D341Med (cell line): ENCODE data around the gene LBP.
A peak's percentile ranks its signal among the peaks of the same experiment; 100 is the strongest.
"Not testable (repeated sequence)": the region's sequence is repeated elsewhere in the genome, so short reads cannot be mapped to it uniquely, and the experiment has no call there.

Experiments used
- DNase-seq: peaks from one replicate; pipeline ENCODE4 v3.0.0; 2012; ENCODE audit warnings: low spot score

LBP gene, protein sequence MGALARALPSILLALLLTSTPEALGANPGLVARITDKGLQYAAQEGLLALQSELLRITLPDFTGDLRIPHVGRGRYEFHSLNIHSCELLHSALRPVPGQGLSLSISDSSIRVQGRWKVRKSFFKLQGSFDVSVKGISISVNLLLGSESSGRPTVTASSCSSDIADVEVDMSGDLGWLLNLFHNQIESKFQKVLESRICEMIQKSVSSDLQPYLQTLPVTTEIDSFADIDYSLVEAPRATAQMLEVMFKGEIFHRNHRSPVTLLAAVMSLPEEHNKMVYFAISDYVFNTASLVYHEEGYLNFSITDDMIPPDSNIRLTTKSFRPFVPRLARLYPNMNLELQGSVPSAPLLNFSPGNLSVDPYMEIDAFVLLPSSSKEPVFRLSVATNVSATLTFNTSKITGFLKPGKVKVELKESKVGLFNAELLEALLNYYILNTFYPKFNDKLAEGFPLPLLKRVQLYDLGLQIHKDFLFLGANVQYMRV

DNA sequence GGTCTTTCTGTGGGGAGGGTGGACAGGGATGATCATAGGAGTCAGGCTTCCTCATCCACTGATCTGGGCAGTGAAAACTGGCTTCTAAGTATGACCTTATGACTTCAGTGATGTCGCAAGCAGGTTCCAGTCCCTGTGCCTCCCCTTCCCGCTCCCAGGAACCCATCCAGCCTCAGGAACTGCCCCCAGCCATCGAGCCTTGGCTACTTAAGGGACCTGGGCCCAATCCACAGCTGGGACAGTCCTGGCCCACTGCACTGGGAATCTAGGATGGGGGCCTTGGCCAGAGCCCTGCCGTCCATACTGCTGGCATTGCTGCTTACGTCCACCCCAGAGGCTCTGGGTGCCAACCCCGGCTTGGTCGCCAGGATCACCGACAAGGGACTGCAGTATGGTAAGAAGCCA lies at the start of gene LBP:
LBP (plus strand) TSS at position 236 of the 405 bp plus-strand sequence; CDS start at position 271, 35 bp downstream.
- no peak for DNase-seq

DNA sequence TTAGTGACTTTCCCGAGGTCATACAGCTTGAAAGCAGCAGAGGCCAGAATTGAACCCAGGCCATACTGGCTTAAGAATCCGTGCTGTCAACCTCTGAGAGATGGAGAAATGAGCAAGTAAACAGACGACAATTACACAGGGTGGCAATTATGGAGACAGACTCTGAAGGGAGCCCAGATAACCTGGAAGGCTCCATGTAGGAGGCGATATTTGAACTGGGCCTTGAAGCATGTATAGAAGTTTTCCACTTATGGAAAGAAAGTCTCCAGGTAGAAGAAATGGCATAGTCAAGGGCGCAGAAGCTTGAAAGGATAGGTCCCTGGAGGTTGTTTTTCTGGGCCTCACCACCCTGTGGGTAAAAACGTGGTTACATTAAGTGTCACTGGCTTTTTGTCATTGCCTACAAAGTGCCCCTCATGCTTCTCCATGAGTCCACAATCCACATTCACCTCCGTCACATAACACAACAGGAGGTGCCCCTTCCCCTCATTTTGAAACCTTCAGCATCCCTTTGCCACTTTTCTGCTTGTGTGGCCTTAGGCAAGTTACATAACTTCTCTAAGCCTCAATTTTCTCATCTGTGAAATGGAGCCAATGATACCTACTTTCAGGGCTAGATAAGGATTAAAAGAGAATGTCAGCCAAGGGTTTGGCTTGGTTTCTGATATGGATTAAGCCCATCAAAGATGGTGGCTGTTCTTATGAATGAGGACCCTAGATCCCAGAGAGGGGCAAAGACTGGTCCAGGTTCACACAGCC lies 48.2 kb upstream of the LBP start:
- DNase-seq, result no peak

DNA sequence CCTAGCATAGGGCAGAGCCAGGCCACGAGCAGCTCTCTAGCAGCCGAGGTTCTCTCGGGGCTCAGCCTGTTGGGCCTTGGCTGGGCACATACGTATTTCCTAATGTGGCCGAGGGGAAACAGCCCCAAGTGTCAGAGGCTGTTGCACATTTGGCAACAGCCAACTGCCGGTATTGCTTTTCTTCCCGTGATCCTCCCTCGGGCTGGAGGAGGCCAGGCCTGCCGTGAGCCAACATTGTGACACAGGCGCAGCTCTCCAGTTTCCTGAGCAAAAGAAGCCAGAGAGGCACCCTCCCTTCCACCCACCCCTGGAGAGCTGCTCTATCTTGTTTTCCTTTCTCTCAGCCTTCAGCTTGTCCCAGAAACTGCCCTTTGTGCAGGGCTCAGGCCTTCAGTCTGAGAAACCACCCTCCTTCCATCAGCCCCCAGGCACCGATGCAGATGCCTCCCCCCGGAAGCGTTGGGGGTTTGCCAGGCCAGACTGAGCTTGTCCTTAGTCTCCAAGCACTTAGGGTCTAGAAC lies 47.5 kb upstream of the LBP start:
- no peak for DNase-seq

DNA sequence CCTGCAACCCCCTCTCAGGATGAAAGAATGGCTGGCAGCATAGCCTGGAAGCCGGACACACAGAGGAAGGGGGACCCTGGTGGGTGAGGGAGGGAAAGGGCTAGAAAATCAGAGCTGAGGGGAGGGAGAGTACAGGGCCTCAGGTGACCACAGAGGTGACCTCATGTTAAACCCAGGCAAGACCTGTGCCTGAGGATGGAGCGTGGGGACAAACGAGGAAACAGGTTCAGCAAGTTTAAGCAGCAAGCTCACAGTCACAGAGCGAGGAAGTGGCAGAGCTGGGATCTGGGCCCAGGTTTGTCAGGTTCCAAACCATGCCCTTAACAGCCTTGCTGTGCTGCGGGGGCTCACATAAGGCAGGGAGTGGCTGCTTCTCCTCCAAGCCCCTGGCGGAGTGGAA lies 46.3 kb upstream of the LBP start:
- no peak for DNase-seq

DNA sequence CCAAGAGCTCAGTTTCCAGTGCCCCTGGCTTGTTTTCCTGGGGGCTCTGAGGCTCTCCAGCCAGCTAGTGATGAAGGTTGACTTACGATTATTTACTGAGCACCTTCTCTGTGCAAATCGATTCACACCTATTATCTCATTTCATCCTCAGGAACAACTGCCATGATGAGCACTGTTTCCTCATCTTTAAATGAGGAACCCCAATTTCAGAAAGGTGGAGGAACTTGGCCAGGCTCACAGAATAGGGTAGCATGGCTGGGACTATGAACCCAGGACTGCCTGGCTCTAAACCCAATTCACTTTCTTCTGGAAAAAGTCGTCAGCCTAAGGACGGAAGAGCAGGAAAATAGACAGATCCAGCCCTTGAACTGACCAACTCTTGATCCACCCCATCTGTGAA lies 45.8 kb upstream of the LBP start:
- DNase-seq, result no peak

DNA sequence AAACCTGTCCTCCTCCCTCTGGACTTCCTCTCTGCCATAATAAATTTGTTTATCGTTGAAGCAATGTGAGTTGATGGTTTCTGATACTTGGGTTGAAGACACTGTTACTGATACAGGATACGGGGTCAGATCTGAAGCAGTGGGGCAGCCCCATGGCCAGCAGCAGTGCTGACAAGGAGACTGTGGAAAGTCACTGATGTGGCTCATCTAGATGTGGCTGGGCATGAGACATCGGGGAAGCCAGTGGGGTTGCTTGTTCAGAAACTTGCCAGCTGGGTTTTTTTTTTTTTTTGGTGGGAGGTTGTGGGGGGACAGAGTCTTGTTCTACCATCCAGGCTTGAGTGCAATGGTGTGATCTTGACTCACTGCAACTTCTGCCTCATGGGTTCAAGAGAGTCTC lies 45.0 kb upstream of the LBP start:
- no peak for DNase-seq

DNA sequence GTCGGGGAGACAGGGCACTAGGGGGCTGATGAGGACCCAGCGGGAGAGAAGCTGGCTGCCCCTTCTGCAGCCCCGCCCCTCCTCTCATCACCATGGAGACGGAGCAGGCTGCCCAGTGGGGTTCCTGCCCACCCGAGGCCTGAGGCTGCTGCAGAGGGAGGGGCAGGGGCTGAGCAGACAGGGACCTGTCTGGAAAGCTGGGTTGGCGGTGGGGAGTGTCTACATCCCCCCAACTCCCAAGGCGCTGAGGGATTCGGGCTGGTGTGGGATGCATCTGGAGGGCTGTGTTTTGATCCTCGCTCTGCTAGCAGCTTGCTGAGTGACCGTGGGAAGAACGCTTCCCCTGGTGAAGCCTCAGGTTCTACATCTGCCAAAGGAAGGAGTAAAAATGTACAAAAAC lies 43.5 kb upstream of the LBP start:
- no peak for DNase-seq

DNA sequence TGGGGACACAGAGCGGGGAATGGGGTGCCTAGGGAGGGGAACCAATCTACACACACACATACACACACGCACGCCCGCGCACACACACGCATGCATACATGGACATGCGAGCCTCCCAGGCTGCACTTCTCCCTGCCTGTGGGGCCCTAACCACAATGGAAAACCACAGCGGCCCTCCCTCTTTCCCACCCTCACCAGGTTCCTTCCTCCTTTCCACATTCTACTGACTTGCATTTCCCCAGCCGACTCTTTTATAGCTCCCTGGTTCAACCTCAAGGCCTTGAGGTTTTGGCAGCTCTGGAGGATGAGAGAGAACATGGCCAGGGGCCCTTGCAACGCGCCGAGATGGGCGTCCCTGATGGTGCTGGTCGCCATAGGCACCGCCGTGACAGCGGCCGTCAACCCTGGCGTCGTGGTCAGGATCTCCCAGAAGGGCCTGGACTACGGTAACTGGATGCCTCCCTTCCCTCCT lies 42.3 kb upstream of the LBP start, which contains the start of gene BPI:
BPI (plus strand) TSS at position 249 of the 472 bp plus-strand sequence; CDS start at position 317, 68 bp downstream.
- no peak for DNase-seq

DNA sequence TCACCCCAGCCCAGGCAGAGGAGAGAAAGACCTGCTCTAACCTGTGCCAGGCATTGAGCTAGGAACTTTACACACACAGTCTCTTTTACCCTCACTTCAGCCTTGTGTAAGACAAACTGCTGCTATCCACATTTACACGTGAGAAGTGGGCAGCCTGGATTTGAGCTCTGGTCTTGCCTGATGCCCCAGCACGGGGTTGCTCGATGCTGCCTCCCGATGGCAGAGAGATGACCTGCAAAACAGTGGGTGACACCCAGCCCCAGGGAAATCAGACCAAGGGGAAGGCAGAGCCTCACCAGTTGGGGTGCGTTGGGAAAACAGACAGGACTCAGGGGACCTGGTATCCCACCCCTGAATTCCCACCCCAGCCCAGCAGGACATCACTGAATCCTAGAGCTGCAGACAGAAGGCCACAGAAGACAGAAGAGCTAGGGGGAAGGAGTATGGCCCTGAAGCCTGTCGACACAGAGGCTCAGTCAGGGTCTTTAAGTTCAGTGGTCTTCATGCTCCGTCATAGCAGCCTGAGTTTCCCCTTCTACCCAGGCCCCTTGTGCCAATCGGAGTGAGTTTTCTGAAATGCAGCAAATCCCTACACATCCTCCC lies 41.3 kb upstream of the LBP start:
- peak; percentile 78 for DNase-seq

DNA sequence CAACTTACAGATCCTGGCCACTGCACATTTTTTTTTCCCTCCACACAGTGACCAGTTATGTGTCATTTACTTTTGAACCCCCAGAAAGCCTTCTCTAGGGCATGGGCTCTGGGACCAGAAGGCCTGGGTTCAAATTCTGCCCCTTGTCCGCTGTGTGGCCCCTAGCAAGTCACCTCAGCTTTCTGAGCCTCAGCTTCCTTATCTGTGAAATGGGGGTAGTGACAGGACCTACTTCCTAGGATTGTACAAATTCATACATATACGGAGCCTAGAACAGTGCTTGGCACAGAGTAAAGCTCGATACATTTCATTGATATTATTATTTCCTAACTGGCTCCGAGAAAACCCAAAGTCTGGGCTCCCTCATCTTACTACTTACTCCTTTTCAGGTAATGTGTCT lies 40.7 kb upstream of the LBP start:
- DNase-seq, result no peak

DNA sequence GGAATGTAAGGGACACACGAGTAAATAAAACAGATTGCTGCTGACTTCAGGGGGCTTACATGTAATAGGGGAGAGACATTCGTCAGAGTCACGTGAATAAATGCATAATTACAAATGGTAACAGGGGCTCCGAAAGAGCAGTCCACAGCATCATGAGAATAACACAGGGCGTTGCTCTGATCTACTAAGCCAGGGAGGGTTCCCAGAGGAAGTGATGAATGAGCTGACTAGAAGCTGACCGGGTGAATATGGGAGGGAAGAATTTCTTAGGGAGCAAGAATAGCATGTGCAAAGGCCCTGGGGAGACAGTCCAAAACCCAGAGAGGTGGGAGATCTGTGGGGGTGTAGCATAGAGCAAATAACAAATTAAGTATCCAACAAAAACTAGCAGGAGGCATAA lies 39.9 kb upstream of the LBP start:
- no peak for DNase-seq

DNA sequence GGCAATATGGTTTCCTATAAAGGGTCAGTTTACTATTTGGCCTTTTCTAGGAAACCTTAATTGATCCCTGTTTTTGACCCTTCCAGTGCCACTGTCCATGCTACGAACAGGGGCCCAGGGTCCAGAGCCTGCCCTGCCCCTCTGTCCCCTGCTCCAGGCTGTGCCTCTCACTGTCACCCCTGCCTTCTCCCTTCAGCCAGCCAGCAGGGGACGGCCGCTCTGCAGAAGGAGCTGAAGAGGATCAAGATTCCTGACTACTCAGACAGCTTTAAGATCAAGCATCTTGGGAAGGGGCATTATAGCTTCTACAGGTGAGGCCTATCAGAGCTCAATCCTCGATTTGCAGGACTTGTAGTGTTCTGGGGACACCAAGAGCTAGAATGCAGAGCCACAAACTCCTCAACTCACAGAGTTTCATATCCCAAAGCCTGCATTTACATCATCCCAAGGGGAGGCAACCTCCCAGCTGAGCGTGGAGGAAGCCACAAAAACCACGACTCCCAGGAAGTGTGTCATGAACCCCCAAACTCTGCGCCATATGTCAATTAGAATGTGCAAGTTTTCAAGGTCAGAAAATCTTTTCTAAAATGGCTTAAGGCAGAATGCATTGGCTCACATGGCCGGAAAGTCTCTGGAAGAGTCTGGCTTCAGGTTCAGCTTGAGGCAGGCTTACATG lies 38.8 kb upstream of the LBP start:
- no peak for DNase-seq

DNA sequence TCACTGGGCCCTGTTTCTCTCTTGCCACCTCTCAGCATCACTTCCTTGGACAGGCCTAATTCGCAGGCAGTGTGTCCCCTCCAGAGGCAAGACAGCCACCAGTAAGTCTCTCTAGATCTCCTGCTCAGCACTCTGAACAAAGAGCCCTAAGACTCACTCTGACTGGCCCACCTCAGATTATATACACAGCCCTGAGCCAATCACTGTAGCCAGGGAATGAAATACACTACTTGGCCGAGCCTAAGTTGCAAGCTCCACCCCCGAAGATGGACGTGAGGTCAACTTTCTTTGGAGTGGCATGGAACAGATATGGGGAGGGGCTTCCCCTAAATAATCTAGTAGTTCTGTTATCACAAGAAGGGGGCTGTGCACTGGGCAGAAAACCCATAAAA lies 38.2 kb upstream of the LBP start:
- no peak for DNase-seq

DNA sequence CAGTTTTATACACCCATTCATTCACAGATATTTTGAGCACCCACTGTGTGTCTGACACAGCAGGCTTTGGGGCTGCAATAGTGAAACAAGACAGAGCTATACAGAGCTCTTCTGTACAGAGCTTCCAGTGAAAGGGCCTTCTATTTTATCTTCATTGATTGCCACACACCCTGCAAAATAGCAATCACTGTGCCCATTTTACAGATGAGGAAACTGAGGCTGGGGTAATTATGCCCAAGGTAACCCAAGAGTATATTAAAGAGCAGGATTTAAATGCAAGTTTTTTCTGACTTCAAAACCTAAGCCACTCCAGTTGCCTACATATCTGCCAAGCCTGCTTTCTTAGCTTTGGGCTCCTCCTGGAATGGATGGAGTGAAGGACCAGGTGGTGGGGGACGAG lies 37.8 kb upstream of the LBP start:
- DNase-seq, result no peak

DNA sequence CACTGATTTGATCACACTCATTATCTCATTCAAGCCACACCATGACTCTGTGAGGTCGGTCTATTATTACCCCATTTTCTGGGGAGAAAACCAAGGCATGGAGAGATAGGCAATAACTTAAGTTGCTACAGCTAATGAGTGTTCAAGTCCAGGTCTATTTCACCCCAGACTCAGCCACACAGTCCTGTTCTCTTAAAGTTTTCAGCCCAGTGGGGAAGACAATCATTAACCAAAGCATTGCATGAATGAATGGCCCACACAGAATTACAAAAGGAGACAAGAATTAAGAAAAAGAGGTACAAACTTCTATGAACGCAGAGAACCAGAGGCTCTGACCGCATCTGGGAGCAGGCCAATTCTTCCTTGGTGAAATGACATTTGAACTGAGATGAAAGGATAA lies 35.2 kb upstream of the LBP start:
- DNase-seq, result no peak

DNA sequence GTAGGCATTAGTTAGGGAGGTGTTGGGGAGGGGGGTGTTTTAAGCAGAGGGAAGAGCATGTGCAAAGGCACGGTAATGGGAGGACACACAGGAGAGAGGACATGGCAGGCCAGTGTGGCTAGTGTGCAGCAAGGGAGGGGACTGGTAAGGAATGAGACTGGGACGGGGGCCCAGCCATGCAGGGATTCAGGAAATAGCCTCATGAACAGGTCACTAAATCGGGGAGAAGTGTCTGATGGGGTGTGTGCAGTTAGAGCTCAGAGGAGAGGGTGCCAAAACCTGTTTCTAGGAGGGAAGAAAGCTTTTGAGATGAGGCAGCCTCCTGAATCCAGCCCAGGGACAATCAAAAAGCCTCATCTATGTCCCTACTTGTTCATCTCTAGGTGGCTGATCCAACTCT lies 34.8 kb upstream of the LBP start:
- no peak for DNase-seq

DNA sequence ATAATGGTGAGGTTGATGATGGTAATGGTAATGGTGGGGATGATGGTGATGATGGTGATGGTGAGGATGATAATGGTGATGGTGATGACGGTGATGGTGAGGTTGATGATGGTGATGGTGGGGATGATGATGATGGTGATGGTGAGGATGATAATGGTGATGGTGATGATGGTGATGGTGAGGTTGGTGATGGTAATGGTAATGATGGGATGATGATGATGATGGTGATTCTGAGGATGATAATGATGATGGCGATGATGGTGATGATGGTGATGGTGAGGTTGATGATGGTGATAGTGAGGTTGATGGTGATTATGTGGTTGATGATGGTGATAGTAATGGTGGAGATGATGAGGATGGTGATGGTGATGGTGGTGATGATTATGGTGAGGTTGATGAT lies 32.6 kb upstream of the LBP start:
- DNase-seq, result no peak

DNA sequence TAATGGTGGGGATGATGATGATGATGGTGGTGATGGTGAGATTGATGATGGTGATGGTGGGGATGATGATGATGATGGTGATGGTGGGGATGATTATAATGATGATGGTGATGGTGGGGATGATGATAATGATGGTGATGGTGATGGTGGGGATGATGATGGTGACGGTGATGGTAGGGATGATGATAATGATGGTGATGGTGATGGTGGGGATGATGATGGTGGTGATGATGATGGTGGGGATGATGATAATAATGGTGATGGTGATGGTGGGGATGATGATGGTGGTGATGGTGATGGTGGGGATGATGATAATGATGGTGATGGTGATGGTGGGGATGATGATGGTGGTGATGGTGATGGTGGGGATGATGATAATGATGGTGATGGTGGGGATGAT lies 31.9 kb upstream of the LBP start:
- DNase-seq, result not testable (repeated sequence)

DNA sequence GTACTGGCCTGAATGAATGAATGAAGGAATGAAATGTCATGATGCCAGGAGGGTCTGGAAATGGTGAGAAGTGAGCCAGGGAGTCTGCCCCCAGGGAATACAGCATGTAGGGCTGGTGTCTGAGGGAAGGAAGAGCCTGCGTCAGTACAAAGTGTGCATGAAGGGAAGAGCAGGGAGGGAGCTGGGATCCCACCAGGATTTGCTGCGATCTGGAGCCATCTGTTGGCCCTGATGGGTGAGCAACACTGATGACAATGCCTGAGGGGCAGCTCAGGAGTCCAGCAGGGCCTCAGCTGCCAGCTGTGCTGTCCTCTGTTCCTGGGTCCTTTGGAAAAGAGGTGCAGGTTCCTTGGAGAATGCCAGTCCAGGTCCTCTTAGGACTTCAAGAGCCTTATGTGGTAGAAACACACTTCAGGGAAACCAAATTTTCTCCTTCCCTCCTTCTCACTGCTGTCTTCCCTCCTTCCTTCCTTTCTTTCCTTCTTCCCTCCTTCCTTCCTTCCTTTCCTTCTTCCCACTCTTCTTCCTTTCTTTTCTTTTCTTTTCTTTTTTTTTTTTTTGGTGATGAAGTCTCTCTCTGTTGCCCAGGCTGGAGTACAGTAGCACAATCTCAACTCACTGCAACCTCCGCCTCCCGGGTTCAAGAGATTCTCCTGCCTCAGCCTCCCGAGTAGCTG lies 30.9 kb upstream of the LBP start:
- DNase-seq, result no peak

DNA sequence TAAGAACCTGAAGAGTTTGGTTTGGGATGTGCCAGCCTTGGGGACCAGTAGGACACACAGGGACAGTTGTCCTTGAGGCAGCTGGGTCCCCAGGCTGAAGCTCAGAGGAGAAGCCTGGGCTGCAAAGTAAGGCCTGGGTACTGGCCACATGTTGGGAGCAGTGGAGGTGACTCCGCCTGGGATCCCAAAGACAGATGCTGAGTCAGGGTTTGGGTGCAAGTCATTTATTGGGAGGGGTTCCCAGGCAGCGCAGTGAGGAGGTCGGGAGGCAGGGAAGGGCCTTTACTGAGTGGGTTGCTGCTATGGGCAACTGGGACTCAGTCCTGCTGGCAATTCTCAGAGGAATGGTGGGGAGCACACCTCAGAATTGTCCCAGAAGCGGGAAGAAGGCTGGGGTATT lies 29.9 kb upstream of the LBP start:
- no peak for DNase-seq

DNA sequence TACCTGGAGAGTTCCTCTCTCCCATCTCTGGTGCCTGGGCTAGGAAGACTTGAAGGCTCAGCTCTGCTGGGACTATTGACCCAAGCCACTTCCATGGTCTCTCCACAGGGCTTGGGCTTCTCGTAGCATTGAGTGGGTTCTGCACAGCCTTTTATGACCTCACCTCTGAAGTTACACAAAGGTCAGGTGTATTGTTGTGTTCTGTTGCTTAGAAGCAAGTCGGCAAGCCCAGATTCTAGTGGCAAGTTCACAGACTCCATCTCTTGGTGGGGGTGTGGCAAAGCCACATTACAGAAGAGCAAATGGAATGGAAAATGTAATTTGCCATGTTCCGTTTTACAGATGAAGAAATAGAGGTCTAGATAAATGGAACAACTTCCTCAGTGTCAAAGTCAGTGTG lies 28.9 kb upstream of the LBP start:
- no peak for DNase-seq
